Stomach (tissue), 4 donors: ENCODE data around the gene EDC3.

Experiments
- POLR2AphosphoS5 ChIP-seq, 3 donors: sonication (generic); formaldehyde crosslinking; IDR thresholded peaks; one replicate each; pipeline ENCODE4 v1.6.1; 2016; ENCODE audit warnings: antibody characterized with exemption in 3 of 3
- TF ChIP-seq, protein P1 (sequence below), 7 experiments: fragments of 450-650 bp in 4 of 7; fragments of 200-600 bp in 3 of 7; sonication (generic) in 3 of 7; IDR thresholded peaks; one replicate each; pipeline ENCODE4 v1.5.1; 2016 to 2019; ENCODE audit warnings: antibody characterized with exemption in 7 of 7, control low read depth in 2 of 7, mild to moderate bottlenecking in 1 of 7

GRCh38 chr15:74730619-74731316, 34.9 kb upstream of the EDC3 start:
- no peak for TF ChIP-seq POLR2AphosphoS5 (IDR thresholded peaks at IDR 0.05)
- TF ChIP-seq, protein P1, sequence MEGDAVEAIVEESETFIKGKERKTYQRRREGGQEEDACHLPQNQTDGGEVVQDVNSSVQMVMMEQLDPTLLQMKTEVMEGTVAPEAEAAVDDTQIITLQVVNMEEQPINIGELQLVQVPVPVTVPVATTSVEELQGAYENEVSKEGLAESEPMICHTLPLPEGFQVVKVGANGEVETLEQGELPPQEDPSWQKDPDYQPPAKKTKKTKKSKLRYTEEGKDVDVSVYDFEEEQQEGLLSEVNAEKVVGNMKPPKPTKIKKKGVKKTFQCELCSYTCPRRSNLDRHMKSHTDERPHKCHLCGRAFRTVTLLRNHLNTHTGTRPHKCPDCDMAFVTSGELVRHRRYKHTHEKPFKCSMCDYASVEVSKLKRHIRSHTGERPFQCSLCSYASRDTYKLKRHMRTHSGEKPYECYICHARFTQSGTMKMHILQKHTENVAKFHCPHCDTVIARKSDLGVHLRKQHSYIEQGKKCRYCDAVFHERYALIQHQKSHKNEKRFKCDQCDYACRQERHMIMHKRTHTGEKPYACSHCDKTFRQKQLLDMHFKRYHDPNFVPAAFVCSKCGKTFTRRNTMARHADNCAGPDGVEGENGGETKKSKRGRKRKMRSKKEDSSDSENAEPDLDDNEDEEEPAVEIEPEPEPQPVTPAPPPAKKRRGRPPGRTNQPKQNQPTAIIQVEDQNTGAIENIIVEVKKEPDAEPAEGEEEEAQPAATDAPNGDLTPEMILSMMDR (IDR thresholded peaks at IDR 0.05), result no peak
